A549 (cell line): ENCODE results near the gene NTHL1. TPM values are rescaled to one million over a fixed set of nuclear protein-coding genes. Genes with fewer than 3 reads are reported as not detected.
A peak's percentile ranks its signal among the peaks of the same experiment; 100 is the strongest.

ENCODE experiments used
- ATAC-seq, 2 experiments: fragments of 200-7000 bp in 1 of 2; fragments of >200 bp in 1 of 2; cut with Nextera tagmentation in 1 of 2; cut with Tn5 transposase in 1 of 2; 3 replicates each; pipeline versions ENCODE4 v1.8.0 to v1.9.1; 2018 to 2020; ENCODE audit warnings: mild to moderate bottlenecking in 1 of 2, moderate library complexity in 1 of 2
- CTCF ChIA-PET: fragments of 300-600 bp; sonication (Branson Sonifier 250); formaldehyde crosslinking; extraction: SDS; loops from one replicate; lab custom pipeline; 2021; ENCODE audit warnings: antibody characterized with exemption, inconsistent platforms; lab: Yijun Ruan, JAX
- POLR2A ChIA-PET: fragments of 350-600 bp; formaldehyde crosslinking; extraction: SDS; loops from one replicate; lab custom pipeline; 2021; ENCODE audit warnings: antibody characterized with exemption, inconsistent platforms; lab: Yijun Ruan, JAX
- DNase-seq, 2 experiments: peaks; one replicate each; pipeline versions ENCODE4 v3.0.0 to v3.0.0-alpha.2; 2011 to 2016; ENCODE audit warnings: low read depth in 1 of 2, low spot score in 1 of 2
- FAIRE-seq: peaks from 2 replicates; lab custom pipeline; 2011; peaks lifted over from hg19 to GRCh38; lab: Jason Lieb, UNC
- H3K27ac ChIP-seq, 2 experiments: fragments of >200 bp; sonication (Bioruptor Twin); formaldehyde crosslinking; 3 replicates each; pipeline ENCODE4 v1.5.1; 2016 to 2017
- H3K4me1 ChIP-seq: fragments of >200 bp; sonication (Bioruptor Twin); formaldehyde crosslinking; 3 replicates; pipeline ENCODE4 v1.6.1; 2016
- H3K4me2 ChIP-seq: fragments of >200 bp; sonication (Bioruptor Twin); formaldehyde crosslinking; 3 replicates; pipeline ENCODE4 v1.6.1; 2016
- H3K4me3 ChIP-seq: fragments of >200 bp; sonication (Bioruptor Twin); formaldehyde crosslinking; 3 replicates; pipeline ENCODE4 v1.5.1; 2016
- H3K9me3 ChIP-seq: fragments of >200 bp; sonication (Bioruptor Twin); formaldehyde crosslinking; 3 replicates; pipeline ENCODE4 v1.6.1; 2016
- FOSL2 ChIP-seq, 2 experiments: fragments of 450-650 bp in 1 of 2; fragments of >200 bp in 1 of 2; sonication (Bioruptor Twin) in 1 of 2; formaldehyde crosslinking; IDR thresholded peaks; 2 replicates each; pipeline versions ENCODE4 v1.5.0 to v1.6.1; 2016 to 2020; ENCODE audit warnings: mild to moderate bottlenecking in 1 of 2, moderate library complexity in 1 of 2
- HDAC2 ChIP-seq: fragments of 200-600 bp; sonication (generic); IDR thresholded peaks from 2 replicates; pipeline ENCODE4 v1.6.1; 2016
- KDM5A ChIP-seq: fragments of 200-600 bp; sonication (generic); IDR thresholded peaks from 2 replicates; pipeline ENCODE4 v1.6.1; 2016; ENCODE audit warnings: antibody characterized with exemption, mild to moderate bottlenecking
- NPAS2 ChIP-seq: fragments of 250-450 bp; sonication (Bioruptor Pico); IDR thresholded peaks from 2 replicates; pipeline ENCODE4 v1.8.0; 2022; ENCODE audit warnings: mild to moderate bottlenecking, moderate library complexity, borderline replicate concordance
- NR3C1 ChIP-seq: fragments of >200 bp; sonication (Bioruptor Twin); formaldehyde crosslinking; IDR thresholded peaks from 3 replicates; pipeline ENCODE4 v1.6.1; 2017
- POLR2AphosphoS2 ChIP-seq: conservative IDR thresholded peaks from 2 replicates; pipeline ENCODE4 v1.6.1; 2012; ENCODE audit warnings: low read length, improper control_type of control experiment, inconsistent platforms
- RAD21 ChIP-seq, 2 experiments: fragments of >200 bp in 1 of 2; sonication (Bioruptor Twin) in 1 of 2; formaldehyde crosslinking in 1 of 2; IDR thresholded peaks in 1 of 2; conservative IDR thresholded peaks in 1 of 2; 2 replicates in 1 of 2; 3 replicates in 1 of 2; pipeline ENCODE4 v1.6.1; 2012 to 2018; ENCODE audit warnings: inconsistent platforms in 1 of 2
- TP53 ChIP-seq: fragments of 250-450 bp; sonication (Bioruptor Pico); IDR thresholded peaks from 2 replicates; pipeline ENCODE4 v1.5.0; 2021; ENCODE audit warnings: mild to moderate bottlenecking, moderate library complexity
- WGBS: methylation state at CpG from one replicate; pipeline ENCODE4 v1.1.6; 2017; ENCODE audit errors: missing lambda C conversion rate; 5-methylcytosine and 5-hydroxymethylcytosine counted together
- polyA plus RNA-seq, 4 experiments: library from polyadenylated mRNA; depleted of rRNA in 3 of 4; stranded (reverse); fragments of >200 nt; fragmentation: RNase III in 1 of 4; extraction: RNeasy Plus Mini Kit Qiagen cat#74134 plus additional on column Dnase treatment in 1 of 4; gene quantifications; 2 replicates in 3 of 4; 3 replicates in 1 of 4; pipeline ENCODE4 v1.2.3, GENCODE V29; 2011 to 2017
- TF ChIP-seq, protein P1 (sequence below): IDR thresholded peaks from 2 replicates; pipeline ENCODE4 v1.6.1; 2012
- TF ChIP-seq, protein P2 (sequence below): fragments of 250-450 bp; sonication (Bioruptor Pico); IDR thresholded peaks from 2 replicates; pipeline ENCODE4 v1.5.0; 2021; ENCODE audit warnings: mild to moderate bottlenecking, moderate library complexity, borderline replicate concordance
- TF ChIP-seq, protein P3 (sequence below): fragments of 200-600 bp; sonication (generic); IDR thresholded peaks from 2 replicates; pipeline ENCODE4 v1.6.1; 2016; ENCODE audit warnings: antibody characterized with exemption, mild to moderate bottlenecking, moderate library complexity
- TF ChIP-seq, protein P4 (sequence below): fragments of 250-450 bp; sonication (Bioruptor Pico); IDR thresholded peaks from 2 replicates; pipeline ENCODE4 v1.5.0; 2020; ENCODE audit warnings: low read depth, mild to moderate bottlenecking, moderate library complexity

The NTHL1 gene
- polyA plus RNA-seq, 2 of the 4 experiments (the other 2 are of a cell fraction): 28.8 to 42.3 TPM

DNA sequence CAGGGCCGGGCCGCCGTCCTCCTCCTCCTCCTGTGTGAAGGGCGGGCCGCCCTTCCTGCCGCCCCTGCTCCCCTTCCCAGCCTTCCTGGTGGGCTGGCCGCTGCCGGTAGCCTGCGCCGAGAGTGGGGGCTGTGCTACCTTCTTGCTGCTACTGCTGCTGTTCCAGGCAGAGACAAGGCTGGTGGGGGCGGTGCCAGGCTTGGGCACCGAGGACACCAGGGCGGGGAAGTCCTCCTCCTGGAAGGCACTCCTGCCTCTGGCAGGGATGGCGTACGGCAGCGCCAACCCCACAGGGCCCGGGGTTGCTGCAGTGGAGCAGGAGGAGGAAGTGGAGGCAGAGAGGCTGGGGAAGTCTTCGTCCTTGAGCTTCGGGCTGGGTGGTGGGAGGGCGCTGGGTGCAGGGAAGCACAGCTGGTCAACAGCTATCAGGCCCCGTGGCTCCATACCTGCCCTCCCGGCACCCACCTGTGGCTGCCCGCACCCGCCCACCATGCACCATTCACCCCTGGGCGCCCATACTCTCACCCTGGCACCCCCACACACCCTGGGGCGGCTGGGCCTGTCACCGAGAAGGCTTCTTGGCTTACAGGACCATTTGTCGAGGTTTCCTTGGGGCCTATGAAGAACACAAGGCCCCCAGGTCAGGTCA is 47.6 kb downstream of the NTHL1 start:
- DNase-seq (no peak), ATAC-seq (no peak), FAIRE-seq (no peak)
- Histone ChIP-seq H3K4me2 (no peak overlapping the region), H3K27ac (no peak overlapping the region), H3K4me3 (no peak overlapping the region), H3K4me1 (peaks cover 50% of the 10 kb centered on the region), H3K9me3 (no peaks in the 10 kb centered on the region)
- TF ChIP-seq, protein P1, sequence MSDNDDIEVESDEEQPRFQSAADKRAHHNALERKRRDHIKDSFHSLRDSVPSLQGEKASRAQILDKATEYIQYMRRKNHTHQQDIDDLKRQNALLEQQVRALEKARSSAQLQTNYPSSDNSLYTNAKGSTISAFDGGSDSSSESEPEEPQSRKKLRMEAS: no peak
- TF ChIP-seq, protein P2, sequence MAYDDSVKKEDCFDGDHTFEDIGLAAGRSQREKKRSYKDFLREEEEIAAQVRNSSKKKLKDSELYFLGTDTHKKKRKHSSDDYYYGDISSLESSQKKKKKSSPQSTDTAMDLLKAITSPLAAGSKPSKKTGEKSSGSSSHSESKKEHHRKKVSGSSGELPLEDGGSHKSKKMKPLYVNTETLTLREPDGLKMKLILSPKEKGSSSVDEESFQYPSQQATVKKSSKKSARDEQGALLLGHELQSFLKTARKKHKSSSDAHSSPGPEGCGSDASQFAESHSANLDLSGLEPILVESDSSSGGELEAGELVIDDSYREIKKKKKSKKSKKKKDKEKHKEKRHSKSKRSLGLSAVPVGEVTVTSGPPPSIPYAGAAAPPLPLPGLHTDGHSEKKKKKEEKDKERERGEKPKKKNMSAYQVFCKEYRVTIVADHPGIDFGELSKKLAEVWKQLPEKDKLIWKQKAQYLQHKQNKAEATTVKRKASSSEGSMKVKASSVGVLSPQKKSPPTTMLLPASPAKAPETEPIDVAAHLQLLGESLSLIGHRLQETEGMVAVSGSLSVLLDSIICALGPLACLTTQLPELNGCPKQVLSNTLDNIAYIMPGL (CRISPR knock-in tag): no peak
- no peak for TF ChIP-seq HDAC2
- no peak for TF ChIP-seq FOSL2 (IDR thresholded peaks at IDR 0.05)
- TF ChIP-seq FOSL2 (CRISPR knock-in tag; IDR thresholded peaks at IDR 0.05): no peak
- TF ChIP-seq, protein P3, sequence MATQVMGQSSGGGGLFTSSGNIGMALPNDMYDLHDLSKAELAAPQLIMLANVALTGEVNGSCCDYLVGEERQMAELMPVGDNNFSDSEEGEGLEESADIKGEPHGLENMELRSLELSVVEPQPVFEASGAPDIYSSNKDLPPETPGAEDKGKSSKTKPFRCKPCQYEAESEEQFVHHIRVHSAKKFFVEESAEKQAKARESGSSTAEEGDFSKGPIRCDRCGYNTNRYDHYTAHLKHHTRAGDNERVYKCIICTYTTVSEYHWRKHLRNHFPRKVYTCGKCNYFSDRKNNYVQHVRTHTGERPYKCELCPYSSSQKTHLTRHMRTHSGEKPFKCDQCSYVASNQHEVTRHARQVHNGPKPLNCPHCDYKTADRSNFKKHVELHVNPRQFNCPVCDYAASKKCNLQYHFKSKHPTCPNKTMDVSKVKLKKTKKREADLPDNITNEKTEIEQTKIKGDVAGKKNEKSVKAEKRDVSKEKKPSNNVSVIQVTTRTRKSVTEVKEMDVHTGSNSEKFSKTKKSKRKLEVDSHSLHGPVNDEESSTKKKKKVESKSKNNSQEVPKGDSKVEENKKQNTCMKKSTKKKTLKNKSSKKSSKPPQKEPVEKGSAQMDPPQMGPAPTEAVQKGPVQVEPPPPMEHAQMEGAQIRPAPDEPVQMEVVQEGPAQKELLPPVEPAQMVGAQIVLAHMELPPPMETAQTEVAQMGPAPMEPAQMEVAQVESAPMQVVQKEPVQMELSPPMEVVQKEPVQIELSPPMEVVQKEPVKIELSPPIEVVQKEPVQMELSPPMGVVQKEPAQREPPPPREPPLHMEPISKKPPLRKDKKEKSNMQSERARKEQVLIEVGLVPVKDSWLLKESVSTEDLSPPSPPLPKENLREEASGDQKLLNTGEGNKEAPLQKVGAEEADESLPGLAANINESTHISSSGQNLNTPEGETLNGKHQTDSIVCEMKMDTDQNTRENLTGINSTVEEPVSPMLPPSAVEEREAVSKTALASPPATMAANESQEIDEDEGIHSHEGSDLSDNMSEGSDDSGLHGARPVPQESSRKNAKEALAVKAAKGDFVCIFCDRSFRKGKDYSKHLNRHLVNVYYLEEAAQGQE: no peak
- TF ChIP-seq RAD21 (conservative IDR thresholded peaks at IDR 0.05 in 1 of 2, IDR thresholded peaks at IDR 0.05 in 1 of 2): no peak
- TF ChIP-seq POLR2AphosphoS2: no peak
- TF ChIP-seq TP53 (CRISPR knock-in tag): no peak
- ChIA-PET POLR2A (no interaction called here), CTCF (interaction anchor here (8.4 to 11.3 kb wide), 2 partner anchors 11 to 140 kb away, joined by 80 to 196 read pairs; partner anchors contain the start of genes GFER, NOXO1 and SYNGR3)
- whole genome bisulfite sequencing: 90% methylated on average over 23 of the region's 28 CpGs

DNA sequence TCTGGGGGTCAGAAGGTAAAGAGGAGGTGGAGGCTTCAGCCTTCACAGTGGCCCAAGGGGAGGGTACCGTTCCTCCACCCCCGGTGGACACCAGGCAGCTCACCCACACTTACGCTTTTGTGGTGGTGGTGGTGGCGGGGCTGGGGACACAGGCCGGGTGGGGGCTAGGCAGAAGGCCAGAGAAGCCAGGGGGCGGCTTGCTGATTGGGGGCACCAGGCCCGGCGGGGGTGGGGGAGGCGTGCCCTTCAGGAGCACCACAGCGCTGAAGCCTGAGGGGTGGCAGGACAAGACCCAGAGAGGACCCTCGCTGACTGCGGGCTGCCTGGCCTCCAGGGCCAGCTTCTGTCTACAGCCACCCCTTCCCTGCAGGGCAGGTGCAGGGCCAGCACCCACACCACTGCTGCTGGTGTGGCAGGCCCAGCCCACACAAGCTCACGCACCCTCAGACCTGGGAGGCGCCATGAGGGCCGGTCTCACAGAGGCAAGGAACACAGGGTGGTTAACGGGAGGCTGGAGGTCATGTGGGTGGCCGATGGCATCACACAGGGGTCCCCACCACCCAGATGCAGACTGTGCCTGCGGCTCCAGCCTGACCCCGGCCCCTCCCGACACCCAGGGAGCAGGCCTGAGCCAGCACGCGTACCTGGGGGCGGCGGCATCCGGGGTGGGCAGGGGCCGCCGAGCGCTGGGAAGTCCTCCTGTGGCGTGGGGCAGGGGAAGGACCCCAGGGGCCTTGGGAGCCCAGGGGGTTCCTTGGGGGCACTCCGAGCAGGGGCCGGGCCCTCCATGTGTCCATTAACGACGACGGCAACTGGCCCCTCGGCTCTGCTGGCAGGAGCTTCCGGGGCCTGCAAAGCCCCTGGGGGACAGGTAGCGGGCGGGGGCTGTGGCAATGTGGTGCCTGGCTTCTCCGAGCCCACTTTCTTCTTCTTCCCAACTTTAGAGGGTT is 48.5 kb downstream of the NTHL1 start:
- no peak for DNase-seq
- peak overlapping the region in 1 of 2 experiments; percentile 79; a peak in 2 of 6 replicates for H3K27ac ChIP-seq
- 99% methylated on average over 18 of the region's 39 CpGs for WGBS
- TF ChIP-seq NR3C1 (no peak), RAD21 (conservative IDR thresholded peaks at IDR 0.05 in 1 of 2, IDR thresholded peaks at IDR 0.05 in 1 of 2) (no peak), KDM5A (no peak), NPAS2 (no peak)
- TF ChIP-seq, protein P4, sequence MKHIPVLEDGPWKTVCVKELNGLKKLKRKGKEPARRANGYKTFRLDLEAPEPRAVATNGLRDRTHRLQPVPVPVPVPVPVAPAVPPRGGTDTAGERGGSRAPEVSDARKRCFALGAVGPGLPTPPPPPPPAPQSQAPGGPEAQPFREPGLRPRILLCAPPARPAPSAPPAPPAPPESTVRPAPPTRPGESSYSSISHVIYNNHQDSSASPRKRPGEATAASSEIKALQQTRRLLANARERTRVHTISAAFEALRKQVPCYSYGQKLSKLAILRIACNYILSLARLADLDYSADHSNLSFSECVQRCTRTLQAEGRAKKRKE: no peak
- no peaks in the 10 kb centered on the region for H3K9me3 ChIP-seq
- H3K4me2 ChIP-seq: no peak overlapping the region
- CTCF ChIA-PET: interaction anchor here (1.0 to 11.3 kb wide), 3 partner anchors 10 to 141 kb away, joined by 4 to 196 read pairs (median 80); partner anchors contain the start of genes GFER, NOXO1 and SYNGR3
- POLR2A ChIA-PET: interaction anchor here (0.6 kb wide), 1 partner anchor 142 kb away, joined by 3 read pairs; no protein-coding TSS in a partner anchor
- H3K4me3 ChIP-seq: no peak overlapping the region
- H3K4me1 ChIP-seq: peaks cover 44% of the 10 kb centered on the region
- no peak for FAIRE-seq
- ATAC-seq: no peak
